GM12878 (cell line): ENCODE measurements around the gene FNDC4.

Experiments
- NR2C2 ChIP-seq: IDR thresholded peaks from 2 replicates; pipeline ENCODE4 v1.6.1; 2011; ENCODE audit warnings: borderline replicate concordance, low read depth; ENCODE audit not compliant: control insufficient read depth, insufficient read length
- POLR2A ChIP-seq: IDR thresholded peaks from 2 replicates; pipeline ENCODE4 v1.6.1; 2011; ENCODE audit warnings: low read depth, mild to moderate bottlenecking, low read length

- TF ChIP-seq NR2C2: no peak
- no peak for TF ChIP-seq POLR2A
Observed at GRCh38 chr2:27507293-27507692, 12.3 kb upstream of the FNDC4 start.
